MM.1S (cell line): ENCODE results near the gene CTNNA2.

ENCODE experiments used
- EZH2 ChIP-seq: fragments of 300-600 bp; sonication (generic); optimal IDR thresholded peaks from 2 replicates; pipeline ENCODE3; 2017; ENCODE audit warnings: low read depth, mild to moderate bottlenecking, antibody characterized with exemption, low read length, mixed read lengths
- EZH2phosphoT487 ChIP-seq: fragments of 300-600 bp; sonication (generic); IDR thresholded peaks from 2 replicates; pipeline ENCODE4 v1.6.1; 2018; ENCODE audit warnings: antibody characterized with exemption, low read length
- TF ChIP-seq, protein P1 (sequence below): fragments of 300-600 bp; sonication (generic); IDR thresholded peaks from 2 replicates; pipeline ENCODE4 v1.5.1; 2016; ENCODE audit warnings: antibody characterized with exemption, low read length, mixed read lengths

DNA sequence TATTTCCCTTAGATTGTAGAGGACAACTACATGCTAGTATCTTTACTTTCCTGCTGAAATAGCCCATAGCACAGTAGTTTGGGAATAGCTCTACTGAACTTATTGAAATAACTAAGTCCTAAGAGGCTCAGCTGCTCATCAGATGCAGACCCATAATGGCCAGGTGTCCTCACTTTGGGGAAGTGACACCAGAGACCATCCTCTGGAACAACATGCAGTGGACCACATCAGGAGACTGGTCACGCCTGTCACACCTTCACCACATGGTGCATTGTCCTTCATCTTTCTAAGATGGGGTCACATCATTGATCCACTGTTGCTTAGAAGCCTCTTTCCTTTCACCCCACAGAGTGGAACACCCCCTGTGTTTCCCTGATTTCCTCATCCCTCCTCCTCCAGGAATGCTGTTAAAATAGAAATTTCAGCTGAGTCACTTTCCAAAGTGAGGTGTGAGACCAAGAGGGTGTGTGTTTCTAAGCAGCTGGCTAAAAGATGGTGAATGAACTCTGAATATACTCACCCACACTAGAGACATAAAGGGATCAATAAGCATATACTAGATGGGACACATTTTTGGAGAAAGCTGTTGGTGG is 1006.9 kb downstream of the CTNNA2 start:
- TF ChIP-seq, protein P1, sequence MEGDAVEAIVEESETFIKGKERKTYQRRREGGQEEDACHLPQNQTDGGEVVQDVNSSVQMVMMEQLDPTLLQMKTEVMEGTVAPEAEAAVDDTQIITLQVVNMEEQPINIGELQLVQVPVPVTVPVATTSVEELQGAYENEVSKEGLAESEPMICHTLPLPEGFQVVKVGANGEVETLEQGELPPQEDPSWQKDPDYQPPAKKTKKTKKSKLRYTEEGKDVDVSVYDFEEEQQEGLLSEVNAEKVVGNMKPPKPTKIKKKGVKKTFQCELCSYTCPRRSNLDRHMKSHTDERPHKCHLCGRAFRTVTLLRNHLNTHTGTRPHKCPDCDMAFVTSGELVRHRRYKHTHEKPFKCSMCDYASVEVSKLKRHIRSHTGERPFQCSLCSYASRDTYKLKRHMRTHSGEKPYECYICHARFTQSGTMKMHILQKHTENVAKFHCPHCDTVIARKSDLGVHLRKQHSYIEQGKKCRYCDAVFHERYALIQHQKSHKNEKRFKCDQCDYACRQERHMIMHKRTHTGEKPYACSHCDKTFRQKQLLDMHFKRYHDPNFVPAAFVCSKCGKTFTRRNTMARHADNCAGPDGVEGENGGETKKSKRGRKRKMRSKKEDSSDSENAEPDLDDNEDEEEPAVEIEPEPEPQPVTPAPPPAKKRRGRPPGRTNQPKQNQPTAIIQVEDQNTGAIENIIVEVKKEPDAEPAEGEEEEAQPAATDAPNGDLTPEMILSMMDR: no peak
- TF ChIP-seq EZH2: no peak
- no peak for TF ChIP-seq EZH2phosphoT487
